Measurements from ENCODE around the gene NELFA. TPM values are rescaled to one million over a fixed set of nuclear protein-coding genes. Genes with fewer than 3 reads are reported as not detected.

Gene NELFA
- total RNA-seq, 1 donor, result 19.9 TPM

DNA sequence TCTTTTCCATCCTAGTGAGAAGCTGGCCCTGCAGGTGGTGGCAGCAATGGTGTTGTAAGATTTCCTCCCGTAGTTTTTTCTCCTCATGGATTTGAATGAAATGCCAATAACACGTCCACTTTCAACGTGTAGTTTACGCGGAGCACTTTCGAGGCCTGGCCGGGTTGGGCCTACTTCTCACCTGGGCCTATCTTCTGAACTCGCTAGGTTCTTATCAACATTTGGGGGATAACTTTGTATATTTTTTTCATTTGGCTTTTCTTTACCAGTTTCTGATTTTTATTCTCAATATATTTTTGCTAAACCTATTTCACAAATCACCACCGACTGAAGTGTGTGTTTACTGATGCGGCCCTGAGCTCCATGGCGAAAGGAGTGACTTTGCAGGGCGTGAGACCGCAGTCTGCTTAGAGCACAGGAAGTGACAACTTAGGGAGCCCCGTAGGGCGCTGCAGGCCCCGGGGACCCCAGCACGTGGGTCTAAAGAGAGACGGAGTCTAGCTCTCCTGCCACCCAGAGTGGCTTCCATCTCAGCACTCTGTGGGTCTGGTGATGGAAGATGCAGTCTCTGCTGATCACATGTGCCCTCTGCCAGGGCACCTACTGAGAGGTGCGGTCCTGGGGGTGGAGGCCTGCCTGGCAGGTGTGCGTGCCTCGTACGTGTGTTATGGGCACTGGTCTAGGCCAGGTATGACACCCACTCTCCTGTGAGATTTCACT is 29.1 kb downstream of the NELFA start:
- no peaks in the 10 kb centered on the region for H3K27me3 ChIP-seq (ENCODE audit: insufficient read depth, low read length)
- H3K4me2 ChIP-seq (ENCODE audit: insufficient read depth, low read length), result no peak overlapping the region
- no peak overlapping the region for H2AFZ ChIP-seq (ENCODE audit: low read length)
- no peaks in the 10 kb centered on the region for H3K9me3 ChIP-seq (ENCODE audit: low read depth, low read length)
- H3K4me1 ChIP-seq (ENCODE audit: insufficient read depth, low read length), result no peaks in the 10 kb centered on the region
- H4K20me1 ChIP-seq (ENCODE audit: insufficient read depth, low read length), result peaks cover 5% of the 10 kb centered on the region
- H3K36me3 ChIP-seq (ENCODE audit: insufficient read depth, low read length), result peaks cover 90% of the 10 kb centered on the region
- H3K4me3 ChIP-seq (ENCODE audit: insufficient read depth, low read length), result no peak overlapping the region
- peak; percentile 61 for DNase-seq (ENCODE audit: insufficient read length, low spot score, missing footprints)
- no peaks in the 10 kb centered on the region for H3K79me2 ChIP-seq (ENCODE audit: insufficient read depth, low read length)
- H3K27ac ChIP-seq (ENCODE audit: low read depth, low read length), result no peak overlapping the region
- TF ChIP-seq, protein P1, sequence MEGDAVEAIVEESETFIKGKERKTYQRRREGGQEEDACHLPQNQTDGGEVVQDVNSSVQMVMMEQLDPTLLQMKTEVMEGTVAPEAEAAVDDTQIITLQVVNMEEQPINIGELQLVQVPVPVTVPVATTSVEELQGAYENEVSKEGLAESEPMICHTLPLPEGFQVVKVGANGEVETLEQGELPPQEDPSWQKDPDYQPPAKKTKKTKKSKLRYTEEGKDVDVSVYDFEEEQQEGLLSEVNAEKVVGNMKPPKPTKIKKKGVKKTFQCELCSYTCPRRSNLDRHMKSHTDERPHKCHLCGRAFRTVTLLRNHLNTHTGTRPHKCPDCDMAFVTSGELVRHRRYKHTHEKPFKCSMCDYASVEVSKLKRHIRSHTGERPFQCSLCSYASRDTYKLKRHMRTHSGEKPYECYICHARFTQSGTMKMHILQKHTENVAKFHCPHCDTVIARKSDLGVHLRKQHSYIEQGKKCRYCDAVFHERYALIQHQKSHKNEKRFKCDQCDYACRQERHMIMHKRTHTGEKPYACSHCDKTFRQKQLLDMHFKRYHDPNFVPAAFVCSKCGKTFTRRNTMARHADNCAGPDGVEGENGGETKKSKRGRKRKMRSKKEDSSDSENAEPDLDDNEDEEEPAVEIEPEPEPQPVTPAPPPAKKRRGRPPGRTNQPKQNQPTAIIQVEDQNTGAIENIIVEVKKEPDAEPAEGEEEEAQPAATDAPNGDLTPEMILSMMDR (IDR thresholded peaks at IDR 0.05; ENCODE audit: extremely low read depth, low read depth, low read length), result no peak

DNA sequence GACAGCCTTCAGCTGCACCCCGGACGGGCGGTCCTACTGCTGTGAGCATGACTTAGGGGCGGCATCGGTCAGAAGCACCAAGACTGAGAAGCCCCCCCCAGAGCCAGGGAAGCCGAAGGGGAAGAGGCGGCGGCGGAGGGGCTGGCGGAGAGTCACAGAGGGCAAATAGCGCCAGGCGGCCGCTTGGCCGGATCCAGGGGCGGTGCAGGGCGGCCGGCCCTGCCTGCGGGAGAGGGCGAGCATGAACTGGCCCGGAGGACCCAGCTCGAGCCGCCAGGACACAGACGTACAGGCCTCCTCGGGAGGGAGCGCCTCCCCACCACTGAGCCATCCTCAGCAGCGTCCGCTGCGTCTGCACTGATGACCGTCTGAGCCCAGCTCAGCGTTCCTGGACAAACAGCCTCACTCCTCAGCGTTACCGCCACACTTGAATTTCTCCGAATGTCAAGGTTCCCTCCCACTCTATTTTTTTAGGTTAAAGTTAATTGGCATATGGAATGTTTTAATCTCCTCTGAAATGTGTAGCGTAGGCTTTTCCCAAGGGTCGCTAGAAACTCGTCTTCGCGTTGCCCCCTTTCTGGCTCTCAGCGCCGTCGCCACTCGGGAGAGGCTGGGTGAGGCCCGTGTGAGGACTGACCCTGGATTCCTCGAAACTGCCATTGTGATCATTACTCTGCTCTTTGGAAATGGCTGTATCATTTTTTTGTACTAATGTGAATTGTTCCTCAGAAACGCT is 29.9 kb downstream of the NELFA start:
- Histone ChIP-seq H3K27ac (ENCODE audit: low read depth, low read length) (no peak overlapping the region), H3K4me3 (ENCODE audit: insufficient read depth, low read length) (no peak overlapping the region), H3K9me3 (ENCODE audit: low read depth, low read length) (no peaks in the 10 kb centered on the region), H2AFZ (ENCODE audit: low read length) (no peak overlapping the region), H3K4me1 (ENCODE audit: insufficient read depth, low read length) (no peaks in the 10 kb centered on the region), H4K20me1 (ENCODE audit: insufficient read depth, low read length) (peaks cover 5% of the 10 kb centered on the region), H3K4me2 (ENCODE audit: insufficient read depth, low read length) (no peak overlapping the region), H3K79me2 (ENCODE audit: insufficient read depth, low read length) (peaks cover under 1% of the 10 kb centered on the region), H3K27me3 (ENCODE audit: insufficient read depth, low read length) (no peaks in the 10 kb centered on the region), H3K36me3 (ENCODE audit: insufficient read depth, low read length) (peaks cover 90% of the 10 kb centered on the region)
- peak; percentile 27 for DNase-seq (ENCODE audit: insufficient read length, low spot score, missing footprints)
- TF ChIP-seq, protein P1 (IDR thresholded peaks at IDR 0.05; ENCODE audit: extremely low read depth, low read depth, low read length), result no peak

DNA sequence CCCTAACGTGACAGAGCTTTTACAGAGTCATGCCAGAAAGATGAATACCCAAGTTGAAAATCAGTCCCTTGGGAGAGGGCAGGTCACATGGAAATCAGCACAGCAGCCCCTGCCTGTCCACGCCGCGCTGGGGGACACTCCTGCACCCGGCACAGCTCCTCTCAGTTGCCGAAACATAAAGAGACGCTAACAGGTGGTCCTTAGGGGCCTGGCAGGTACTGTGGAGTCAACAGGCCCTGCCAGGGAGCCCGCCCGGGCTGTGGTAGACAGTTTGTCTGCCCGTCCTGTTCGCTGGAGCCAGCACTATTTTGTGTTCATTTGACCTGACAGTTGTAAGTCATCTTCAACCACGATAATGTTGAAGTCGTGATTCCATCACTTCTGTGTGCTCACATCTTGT is 30.5 kb downstream of the NELFA start:
- TF ChIP-seq, protein P1 (IDR thresholded peaks at IDR 0.05; ENCODE audit: extremely low read depth, low read depth, low read length), result no peak
- H3K4me2 ChIP-seq (ENCODE audit: insufficient read depth, low read length), result no peak overlapping the region
- peaks cover 10% of the 10 kb centered on the region for H4K20me1 ChIP-seq (ENCODE audit: insufficient read depth, low read length)
- H3K36me3 ChIP-seq (ENCODE audit: insufficient read depth, low read length), result peaks cover 88% of the 10 kb centered on the region
- peaks cover 6% of the 10 kb centered on the region for H3K79me2 ChIP-seq (ENCODE audit: insufficient read depth, low read length)
- H3K4me3 ChIP-seq (ENCODE audit: insufficient read depth, low read length), result no peak overlapping the region
- DNase-seq (ENCODE audit: insufficient read length, low spot score, missing footprints), result peak; percentile 62
- no peak overlapping the region for H2AFZ ChIP-seq (ENCODE audit: low read length)
- H3K9me3 ChIP-seq (ENCODE audit: low read depth, low read length), result no peaks in the 10 kb centered on the region
- H3K4me1 ChIP-seq (ENCODE audit: insufficient read depth, low read length), result no peaks in the 10 kb centered on the region
- no peak overlapping the region for H3K27ac ChIP-seq (ENCODE audit: low read depth, low read length)
- no peaks in the 10 kb centered on the region for H3K27me3 ChIP-seq (ENCODE audit: insufficient read depth, low read length)
